Endometrial microvascular endothelial cells (primary cell): ENCODE results near the gene TBC1D22B. TPM values are rescaled to one million over a fixed set of nuclear protein-coding genes. Genes with fewer than 3 reads are reported as not detected.

Source experiments
- in situ Hi-C: cut with HindIII; loops from 2 replicates; pipeline ENCODE4 v1.10.0; 2017; ENCODE audit warnings: low sequenced_read_pairs, low pct_unique_long_range_greater_than_20kb; ENCODE audit errors: inconsistent ontology term
- total RNA-seq: library from RNA; depleted of rRNA; stranded (reverse); fragments of >200 nt; gene quantifications from one replicate; pipeline ENCODE4 v1.2.3, GENCODE V29; 2015; ENCODE audit errors: inconsistent ontology term

Gene TBC1D22B
- total RNA-seq, 1 donor from 2014 or later: 15.4 TPM

GRCh38 chr6:37237789-37238188, 19.8 kb upstream of the TBC1D22B start:
- in situ Hi-C loops: no loop called here

- in situ Hi-C loops: no loop called here
Measured at GRCh38 chr6:37238381-37238780, 19.2 kb upstream of the TBC1D22B start.

- in situ Hi-C loops: no loop called here
Measured at GRCh38 chr6:37239526-37239925, 18.0 kb upstream of the TBC1D22B start.

- in situ Hi-C loops: no loop called here
Measured at GRCh38 chr6:37239950-37240713, 17.4 kb upstream of the TBC1D22B start.

GRCh38 chr6:37241131-37241530, 16.4 kb upstream of the TBC1D22B start:
- in situ Hi-C loops: no loop called here

- in situ Hi-C loops: no loop called here
Measured at GRCh38 chr6:37241775-37242428, 15.7 kb upstream of the TBC1D22B start.

- in situ Hi-C loops: no loop called here
Measured at GRCh38 chr6:37242429-37243052, 15.0 kb upstream of the TBC1D22B start.

- in situ Hi-C loops: no loop called here
Measured at GRCh38 chr6:37243131-37243815, 14.3 kb upstream of the TBC1D22B start.

- in situ Hi-C loops: no loop called here
Measured at GRCh38 chr6:37243816-37244370, 13.7 kb upstream of the TBC1D22B start.

- in situ Hi-C loops: no loop called here
Measured at GRCh38 chr6:37244430-37245310, 12.9 kb upstream of the TBC1D22B start.

GRCh38 chr6:37251211-37251780, 6.3 kb upstream of the TBC1D22B start:
- in situ Hi-C loops: no loop called here

- in situ Hi-C loops: no loop called here
Measured at GRCh38 chr6:37253486-37254007, 4.0 kb upstream of the TBC1D22B start.

GRCh38 chr6:37254881-37255280, 2.7 kb upstream of the TBC1D22B start:
- in situ Hi-C loops: no loop called here

GRCh38 chr6:37256692-37257319, 766 bp upstream of the TBC1D22B start:
- in situ Hi-C loops: no loop called here

- in situ Hi-C loops: no loop called here
Measured at GRCh38 chr6:37257320-37257633, 295 bp upstream of the TBC1D22B start.

- in situ Hi-C loops: no loop called here
Measured at GRCh38 chr6:37258405-37259105, 983 bp downstream of the TBC1D22B start.

- in situ Hi-C loops: no loop called here
Measured at GRCh38 chr6:37259191-37259590, 1.6 kb downstream of the TBC1D22B start.
